Hepatocyte (in vitro differentiated cells): ENCODE measurements around the gene LDLRAD4.

Experiments used
- EZH2 ChIP-seq: fragments of 200-600 bp; sonication (generic); IDR thresholded peaks from 2 replicates; pipeline ENCODE4 v1.6.1; 2016; ENCODE audit warnings: antibody characterized with exemption, mild to moderate bottlenecking, borderline replicate concordance
- EZH2phosphoT487 ChIP-seq: fragments of 200-600 bp; sonication (generic); IDR thresholded peaks from one replicate; pipeline ENCODE4 v1.6.1; 2018; ENCODE audit warnings: antibody characterized with exemption, mild to moderate bottlenecking, low read depth, moderate library complexity; ENCODE audit not compliant: unreplicated experiment, severe bottlenecking
- TF ChIP-seq, protein P1 (sequence below): fragments of 200-600 bp; sonication (generic); IDR thresholded peaks from 2 replicates; pipeline ENCODE4 v1.5.1; 2016; ENCODE audit warnings: antibody characterized with exemption, mild to moderate bottlenecking; ENCODE audit not compliant: poor library complexity

DNA sequence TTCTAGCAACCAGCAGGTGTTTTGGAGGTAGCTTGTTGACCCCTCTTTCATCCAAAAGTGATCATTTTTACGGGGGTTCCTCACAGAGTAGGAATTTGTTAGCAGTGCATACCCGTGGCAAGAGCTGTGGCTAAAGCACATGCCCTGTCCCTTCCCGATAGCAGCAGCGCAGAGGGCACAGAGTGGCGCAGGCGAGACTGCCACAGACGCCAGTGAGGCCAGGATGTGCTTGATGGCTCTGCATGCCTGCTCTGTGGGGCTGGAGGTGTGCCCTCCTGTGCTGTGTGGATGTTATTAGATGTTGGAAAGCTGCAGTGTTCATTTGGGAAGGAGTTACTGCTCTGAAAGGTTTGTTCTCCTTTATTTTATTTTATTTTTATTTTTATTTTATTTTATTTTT, 354.2 kb downstream of the LDLRAD4 start:
- TF ChIP-seq, protein P1, sequence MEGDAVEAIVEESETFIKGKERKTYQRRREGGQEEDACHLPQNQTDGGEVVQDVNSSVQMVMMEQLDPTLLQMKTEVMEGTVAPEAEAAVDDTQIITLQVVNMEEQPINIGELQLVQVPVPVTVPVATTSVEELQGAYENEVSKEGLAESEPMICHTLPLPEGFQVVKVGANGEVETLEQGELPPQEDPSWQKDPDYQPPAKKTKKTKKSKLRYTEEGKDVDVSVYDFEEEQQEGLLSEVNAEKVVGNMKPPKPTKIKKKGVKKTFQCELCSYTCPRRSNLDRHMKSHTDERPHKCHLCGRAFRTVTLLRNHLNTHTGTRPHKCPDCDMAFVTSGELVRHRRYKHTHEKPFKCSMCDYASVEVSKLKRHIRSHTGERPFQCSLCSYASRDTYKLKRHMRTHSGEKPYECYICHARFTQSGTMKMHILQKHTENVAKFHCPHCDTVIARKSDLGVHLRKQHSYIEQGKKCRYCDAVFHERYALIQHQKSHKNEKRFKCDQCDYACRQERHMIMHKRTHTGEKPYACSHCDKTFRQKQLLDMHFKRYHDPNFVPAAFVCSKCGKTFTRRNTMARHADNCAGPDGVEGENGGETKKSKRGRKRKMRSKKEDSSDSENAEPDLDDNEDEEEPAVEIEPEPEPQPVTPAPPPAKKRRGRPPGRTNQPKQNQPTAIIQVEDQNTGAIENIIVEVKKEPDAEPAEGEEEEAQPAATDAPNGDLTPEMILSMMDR, result no peak
- no peak for TF ChIP-seq EZH2
- no peak for TF ChIP-seq EZH2phosphoT487
